Activated naive CD8-positive, alpha-beta T cell treated with anti-CD3 and anti-CD28 coated beads, Interleukin-2, amount 50 U/mL, for 24 hours (primary cell): ENCODE results near the gene RAB6B.

Experiments
- ATAC-seq: fragments of 150-1000 bp; cut with Tn5 transposase; one replicate; pipeline ENCODE4 v1.10.0; 2021
- DNase-seq: peaks from one replicate; pipeline ENCODE4 v3.0.0; 2021
- H3K27ac Mint-ChIP-seq: one replicate; pipeline ENCODE4 v1.8.0; 2021; ENCODE audit warnings: mild to moderate bottlenecking, mixed read lengths
- H3K27me3 Mint-ChIP-seq: one replicate; pipeline ENCODE4 v1.8.0; 2021; ENCODE audit warnings: mixed read lengths
- H3K36me3 Mint-ChIP-seq: one replicate; pipeline ENCODE4 v1.8.0; 2021; ENCODE audit warnings: low read depth, mixed read lengths
- H3K4me1 Mint-ChIP-seq: one replicate; pipeline ENCODE4 v1.8.0; 2021; ENCODE audit warnings: mixed read lengths
- H3K4me3 Mint-ChIP-seq: one replicate; pipeline ENCODE4 v1.8.0; 2021; ENCODE audit warnings: mild to moderate bottlenecking, moderate library complexity, mixed read lengths
- H3K9me3 Mint-ChIP-seq: one replicate; pipeline ENCODE4 v1.8.0; 2021; ENCODE audit warnings: mixed read lengths

The RAB6B gene

GRCh38 chr3:133924041-133924440 is 28.4 kb upstream of the RAB6B start:
- Mint-ChIP-seq H3K27ac (no peak overlapping the region), H3K27me3 (peaks cover 15% of the 10 kb centered on the region), H3K4me3 (no peak overlapping the region), H3K9me3 (no peaks in the 10 kb centered on the region), H3K36me3 (no peaks in the 10 kb centered on the region), H3K4me1 (peaks cover 9% of the 10 kb centered on the region)
- ATAC-seq (no peak), DNase-seq (no peak)

GRCh38 chr3:133921592-133921991 is 25.9 kb upstream of the RAB6B start:
- Mint-ChIP-seq H3K27me3 (peaks cover 16% of the 10 kb centered on the region), H3K36me3 (no peaks in the 10 kb centered on the region), H3K27ac (no peak overlapping the region), H3K9me3 (no peaks in the 10 kb centered on the region), H3K4me3 (no peak overlapping the region), H3K4me1 (no peaks in the 10 kb centered on the region)
- no peak for DNase-seq
- no peak for ATAC-seq

GRCh38 chr3:133917144-133917543 is 21.5 kb upstream of the RAB6B start:
- no peaks in the 10 kb centered on the region for H3K9me3 Mint-ChIP-seq
- peaks cover 17% of the 10 kb centered on the region for H3K27me3 Mint-ChIP-seq
- H3K4me3 Mint-ChIP-seq: no peak overlapping the region
- no peak overlapping the region for H3K27ac Mint-ChIP-seq
- ATAC-seq (no peak), DNase-seq (no peak)
- no peaks in the 10 kb centered on the region for H3K36me3 Mint-ChIP-seq
- H3K4me1 Mint-ChIP-seq: no peaks in the 10 kb centered on the region

- peaks cover 17% of the 10 kb centered on the region for H3K27me3 Mint-ChIP-seq
- no peak for ATAC-seq
- no peak overlapping the region for H3K27ac Mint-ChIP-seq
- no peaks in the 10 kb centered on the region for H3K4me1 Mint-ChIP-seq
- H3K4me3 Mint-ChIP-seq: no peak overlapping the region
- DNase-seq: no peak
- no peaks in the 10 kb centered on the region for H3K9me3 Mint-ChIP-seq
- H3K36me3 Mint-ChIP-seq: no peaks in the 10 kb centered on the region
Measured at GRCh38 chr3:133915685-133916658, 20.3 kb upstream of the RAB6B start.

GRCh38 chr3:133914839-133915600 is 19.3 kb upstream of the RAB6B start:
- Mint-ChIP-seq H3K27ac (no peak overlapping the region), H3K4me3 (no peak overlapping the region), H3K4me1 (no peaks in the 10 kb centered on the region), H3K27me3 (peaks cover 15% of the 10 kb centered on the region), H3K9me3 (no peaks in the 10 kb centered on the region), H3K36me3 (no peaks in the 10 kb centered on the region)
- ATAC-seq (no peak), DNase-seq (no peak)

- Mint-ChIP-seq H3K4me1 (no peaks in the 10 kb centered on the region), H3K9me3 (no peaks in the 10 kb centered on the region), H3K36me3 (no peaks in the 10 kb centered on the region), H3K4me3 (no peak overlapping the region), H3K27ac (no peak overlapping the region), H3K27me3 (peaks cover 9% of the 10 kb centered on the region)
- ATAC-seq (no peak), DNase-seq (no peak)
Measured at GRCh38 chr3:133910422-133910821, 14.7 kb upstream of the RAB6B start.

GRCh38 chr3:133905376-133905775 is 9.7 kb upstream of the RAB6B start:
- H3K36me3 Mint-ChIP-seq: no peaks in the 10 kb centered on the region
- DNase-seq: no peak
- H3K27me3 Mint-ChIP-seq: peaks cover 25% of the 10 kb centered on the region
- no peak overlapping the region for H3K27ac Mint-ChIP-seq
- H3K4me3 Mint-ChIP-seq: no peak overlapping the region
- no peaks in the 10 kb centered on the region for H3K9me3 Mint-ChIP-seq
- no peaks in the 10 kb centered on the region for H3K4me1 Mint-ChIP-seq
- no peak for ATAC-seq

- Mint-ChIP-seq H3K27ac (no peak overlapping the region), H3K36me3 (no peaks in the 10 kb centered on the region), H3K9me3 (no peaks in the 10 kb centered on the region), H3K4me1 (no peaks in the 10 kb centered on the region), H3K27me3 (peaks cover 34% of the 10 kb centered on the region), H3K4me3 (no peak overlapping the region)
- no peak for DNase-seq
- ATAC-seq: no peak
Measured at GRCh38 chr3:133901847-133902246, 6.2 kb upstream of the RAB6B start.

- DNase-seq (no peak), ATAC-seq (no peak)
- no peaks in the 10 kb centered on the region for H3K36me3 Mint-ChIP-seq
- H3K4me3 Mint-ChIP-seq: no peak overlapping the region
- no peaks in the 10 kb centered on the region for H3K4me1 Mint-ChIP-seq
- no peak overlapping the region for H3K27ac Mint-ChIP-seq
- peaks cover 41% of the 10 kb centered on the region for H3K27me3 Mint-ChIP-seq
- no peaks in the 10 kb centered on the region for H3K9me3 Mint-ChIP-seq
Measured at GRCh38 chr3:133901083-133901482, 5.4 kb upstream of the RAB6B start.

GRCh38 chr3:133899311-133899710 is 3.6 kb upstream of the RAB6B start:
- no peaks in the 10 kb centered on the region for H3K36me3 Mint-ChIP-seq
- H3K27ac Mint-ChIP-seq: no peak overlapping the region
- DNase-seq (no peak), ATAC-seq (no peak)
- H3K4me3 Mint-ChIP-seq: no peak overlapping the region
- peaks cover 42% of the 10 kb centered on the region for H3K27me3 Mint-ChIP-seq
- no peaks in the 10 kb centered on the region for H3K9me3 Mint-ChIP-seq
- H3K4me1 Mint-ChIP-seq: no peaks in the 10 kb centered on the region

- Mint-ChIP-seq H3K4me3 (no peak overlapping the region), H3K27me3 (peaks cover 52% of the 10 kb centered on the region), H3K4me1 (no peaks in the 10 kb centered on the region), H3K27ac (no peak overlapping the region), H3K9me3 (no peaks in the 10 kb centered on the region), H3K36me3 (no peaks in the 10 kb centered on the region)
- no peak for ATAC-seq
- no peak for DNase-seq
Measured at GRCh38 chr3:133897547-133897946, 1.9 kb upstream of the RAB6B start.

GRCh38 chr3:133896002-133896761 is 500 bp upstream of the RAB6B start:
- no peaks in the 10 kb centered on the region for H3K9me3 Mint-ChIP-seq
- no peaks in the 10 kb centered on the region for H3K36me3 Mint-ChIP-seq
- no peak overlapping the region for H3K27ac Mint-ChIP-seq
- H3K4me3 Mint-ChIP-seq: peak overlapping the region; percentile 53
- no peaks in the 10 kb centered on the region for H3K4me1 Mint-ChIP-seq
- peaks cover 44% of the 10 kb centered on the region for H3K27me3 Mint-ChIP-seq
- ATAC-seq (peak; percentile 5), DNase-seq (no peak)

- Mint-ChIP-seq H3K4me3 (no peak overlapping the region), H3K4me1 (no peaks in the 10 kb centered on the region), H3K27ac (no peak overlapping the region), H3K9me3 (no peaks in the 10 kb centered on the region), H3K36me3 (no peaks in the 10 kb centered on the region), H3K27me3 (peaks cover 43% of the 10 kb centered on the region)
- DNase-seq: no peak
- no peak for ATAC-seq
Measured at GRCh38 chr3:133894353-133895207, 1.1 kb downstream of the RAB6B start.
